M059J (cell line): ENCODE results near the gene SPRY1. TPM values are rescaled to one million over a fixed set of nuclear protein-coding genes. Genes with fewer than 3 reads are reported as not detected.
A peak's percentile ranks its signal among the peaks of the same experiment; 100 is the strongest.

Source experiments
- DNase-seq: peaks from one replicate; pipeline ENCODE4 v3.0.0-alpha.2; 2012; ENCODE audit warnings: low read depth
- total RNA-seq: library from RNA; depleted of rRNA; stranded (reverse); fragments of >200 nt; shearing (Covaris generic); gene quantifications from 2 replicates; pipeline ENCODE4 v1.2.3, GENCODE V29; 2014; rRNA removed

SPRY1 gene, protein sequence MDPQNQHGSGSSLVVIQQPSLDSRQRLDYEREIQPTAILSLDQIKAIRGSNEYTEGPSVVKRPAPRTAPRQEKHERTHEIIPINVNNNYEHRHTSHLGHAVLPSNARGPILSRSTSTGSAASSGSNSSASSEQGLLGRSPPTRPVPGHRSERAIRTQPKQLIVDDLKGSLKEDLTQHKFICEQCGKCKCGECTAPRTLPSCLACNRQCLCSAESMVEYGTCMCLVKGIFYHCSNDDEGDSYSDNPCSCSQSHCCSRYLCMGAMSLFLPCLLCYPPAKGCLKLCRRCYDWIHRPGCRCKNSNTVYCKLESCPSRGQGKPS
- 1.1 and 3.4 TPM in 2 replicates for total RNA-seq

DNA sequence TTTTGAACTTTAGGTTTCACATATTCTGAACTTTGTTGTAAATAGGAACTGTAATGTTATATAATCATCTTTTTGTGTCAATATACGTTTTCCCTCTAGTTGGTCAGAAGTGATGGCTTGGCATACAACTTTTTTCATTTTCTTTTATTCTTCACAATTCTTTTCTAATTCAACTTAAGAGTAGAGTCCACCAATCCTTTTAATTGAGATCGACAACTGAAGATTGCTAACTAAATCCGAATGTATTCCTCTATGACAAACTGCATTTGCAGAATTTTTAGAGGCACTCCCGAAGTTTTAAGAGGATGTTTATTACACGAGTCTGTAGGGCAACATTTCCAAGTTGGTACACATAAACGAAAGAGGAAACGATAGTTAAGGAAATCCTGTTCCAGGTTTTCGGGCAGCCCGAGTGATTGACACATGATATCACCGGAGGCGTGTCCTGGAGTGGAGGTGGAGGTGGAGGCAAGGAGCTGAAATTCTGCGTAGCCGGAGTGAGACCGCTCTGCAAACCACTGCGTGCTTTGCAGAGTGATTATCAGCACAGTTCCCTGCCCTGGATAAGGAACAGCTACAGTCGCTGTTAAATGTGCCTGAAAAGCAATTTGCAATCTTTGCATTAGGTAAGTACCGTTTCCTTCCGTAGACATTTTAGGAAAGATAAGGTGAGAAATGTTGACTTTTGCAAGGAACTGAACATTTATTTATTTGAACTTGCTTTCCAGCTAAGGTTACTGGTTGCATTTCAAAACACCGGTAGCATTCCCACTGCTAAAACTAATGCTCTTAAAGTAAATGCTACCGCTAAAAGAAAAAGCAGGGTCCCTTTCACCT is at the start of gene SPRY1:
SPRY1 (plus strand) TSS at position 489 of the 837 bp plus-strand sequence. CDS start 4,797 bp downstream, outside the sequence.
- peak; percentile 89 for DNase-seq

DNA sequence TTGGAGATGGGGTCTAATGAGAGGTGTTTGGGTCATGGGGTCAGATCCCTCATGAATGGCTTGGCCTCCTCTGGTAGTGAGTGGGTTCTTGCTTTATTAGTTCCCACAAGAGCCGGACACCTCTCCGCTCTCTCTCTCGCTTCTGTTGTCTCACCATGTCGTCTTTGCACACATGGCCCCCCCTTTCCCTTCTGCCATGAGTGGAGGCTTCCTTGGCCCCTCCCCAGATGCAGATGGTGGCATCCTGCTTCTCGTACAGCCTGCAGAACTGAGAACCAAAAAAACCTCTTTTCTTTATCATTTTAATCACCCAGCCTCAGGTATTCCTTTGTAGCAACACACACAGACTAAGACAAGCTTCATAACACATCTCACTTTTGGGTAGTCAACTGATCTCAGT is 49.6 kb upstream of the SPRY1 start:
- DNase-seq = no peak

DNA sequence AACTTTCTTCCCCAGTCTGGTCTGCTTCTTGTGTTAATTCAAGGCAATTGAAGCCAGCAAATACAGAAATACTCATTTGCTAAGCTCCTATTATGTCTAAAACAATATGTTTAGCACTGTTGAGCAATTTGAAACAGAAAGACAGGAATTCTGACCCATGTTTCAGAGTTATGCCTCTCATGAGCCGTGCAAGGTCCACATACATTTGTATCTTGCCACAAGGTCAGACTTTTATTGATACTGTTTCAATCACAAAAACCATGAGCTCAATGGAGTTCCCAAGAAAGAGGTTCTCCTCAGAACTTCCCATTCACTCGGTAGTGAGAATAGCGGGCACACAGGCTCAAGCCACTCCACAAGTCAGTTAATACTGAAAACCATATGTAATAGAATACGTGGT is 47.6 kb upstream of the SPRY1 start:
- no peak for DNase-seq

DNA sequence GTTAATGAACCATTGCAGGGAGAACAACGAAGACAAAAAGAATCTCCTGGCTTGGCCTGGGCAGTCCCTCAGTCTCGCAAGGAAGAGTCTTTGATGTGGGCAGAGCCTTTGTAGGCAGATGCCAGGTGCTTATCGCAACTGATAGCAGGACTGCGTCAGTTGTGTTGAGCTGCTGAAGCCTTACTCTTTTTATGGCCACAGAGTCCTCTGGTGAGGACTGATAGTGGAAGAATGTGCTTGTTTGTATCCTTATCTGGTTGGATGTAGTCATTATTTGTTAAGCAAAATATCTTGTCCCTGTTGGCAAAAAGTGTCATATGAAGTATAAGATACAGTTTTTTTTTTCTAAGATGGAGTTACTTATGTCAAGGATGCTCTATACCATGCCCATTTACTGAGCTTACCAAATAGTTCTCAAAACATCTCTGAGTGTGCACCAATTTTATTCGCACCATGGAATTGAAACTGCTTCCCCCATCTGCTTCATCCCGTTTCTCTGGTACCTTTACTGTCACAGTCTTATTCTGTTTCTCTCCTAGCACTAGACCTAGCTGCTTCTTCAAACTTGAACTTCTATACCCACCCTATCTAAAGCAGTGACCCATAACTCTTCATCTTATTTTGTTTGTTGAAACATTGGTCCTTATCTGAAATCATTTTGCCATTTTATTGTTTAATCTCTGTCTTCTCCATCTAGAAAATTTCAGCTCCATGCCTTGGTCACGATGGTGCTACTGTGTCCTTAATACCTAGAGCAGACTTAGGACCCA is 47.0 kb upstream of the SPRY1 start:
- no peak for DNase-seq

DNA sequence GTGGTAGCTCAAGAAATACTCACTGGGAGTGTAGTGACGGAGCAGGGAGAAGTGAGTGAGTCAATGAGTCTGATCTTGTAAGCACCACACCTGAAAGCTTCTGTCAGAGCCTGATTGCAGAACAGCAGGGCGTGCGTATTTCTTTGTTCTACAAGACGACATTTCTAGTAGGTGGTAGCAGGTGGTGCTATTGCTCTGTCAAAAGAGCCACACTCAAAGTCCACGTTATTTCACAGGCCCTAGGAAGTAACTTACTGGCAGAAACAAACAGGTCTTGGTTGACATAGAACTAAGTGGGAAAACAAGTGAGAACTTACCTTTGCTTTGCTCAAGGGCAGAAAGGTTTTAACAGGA is 46.4 kb upstream of the SPRY1 start:
- no peak for DNase-seq

DNA sequence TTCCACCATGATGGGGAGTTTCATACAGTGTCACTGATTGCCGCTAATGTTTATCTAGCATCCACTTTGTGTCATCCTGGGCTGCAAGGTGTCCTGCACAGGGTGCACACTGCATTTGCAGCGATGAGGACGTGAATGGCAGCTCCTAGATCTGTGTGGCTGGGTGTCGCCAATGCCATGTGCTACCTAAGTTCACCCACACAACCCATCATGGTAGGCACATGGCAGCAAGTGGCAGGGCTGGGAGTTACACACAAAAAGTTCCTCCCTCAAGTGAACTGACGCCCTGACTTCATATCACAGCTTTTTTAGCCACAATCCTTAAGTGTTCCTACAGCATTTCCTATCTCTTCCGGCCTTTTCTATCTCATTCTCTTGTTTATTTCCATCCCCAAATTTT is 45.9 kb upstream of the SPRY1 start:
- DNase-seq = no peak

DNA sequence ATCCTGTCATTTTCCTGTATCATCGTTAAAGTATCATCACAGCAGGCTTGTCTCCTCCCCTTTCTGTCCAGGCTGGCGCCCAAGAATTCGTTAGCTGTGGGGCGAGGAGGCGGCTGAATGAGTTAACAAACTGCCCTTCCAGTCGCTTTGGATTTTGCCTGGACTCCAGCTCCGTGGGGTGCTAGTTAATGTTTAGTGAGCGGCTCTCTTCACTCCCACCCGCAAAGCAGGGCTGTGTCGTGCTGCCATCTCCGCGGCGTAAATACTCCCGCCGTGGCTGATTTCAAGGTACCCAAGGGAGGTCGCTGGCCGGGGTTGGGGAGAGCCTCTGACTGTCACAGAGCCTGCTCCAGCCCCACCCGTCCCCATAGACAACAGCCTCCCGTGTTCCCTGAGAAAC is 44.9 kb upstream of the SPRY1 start:
- no peak for DNase-seq

DNA sequence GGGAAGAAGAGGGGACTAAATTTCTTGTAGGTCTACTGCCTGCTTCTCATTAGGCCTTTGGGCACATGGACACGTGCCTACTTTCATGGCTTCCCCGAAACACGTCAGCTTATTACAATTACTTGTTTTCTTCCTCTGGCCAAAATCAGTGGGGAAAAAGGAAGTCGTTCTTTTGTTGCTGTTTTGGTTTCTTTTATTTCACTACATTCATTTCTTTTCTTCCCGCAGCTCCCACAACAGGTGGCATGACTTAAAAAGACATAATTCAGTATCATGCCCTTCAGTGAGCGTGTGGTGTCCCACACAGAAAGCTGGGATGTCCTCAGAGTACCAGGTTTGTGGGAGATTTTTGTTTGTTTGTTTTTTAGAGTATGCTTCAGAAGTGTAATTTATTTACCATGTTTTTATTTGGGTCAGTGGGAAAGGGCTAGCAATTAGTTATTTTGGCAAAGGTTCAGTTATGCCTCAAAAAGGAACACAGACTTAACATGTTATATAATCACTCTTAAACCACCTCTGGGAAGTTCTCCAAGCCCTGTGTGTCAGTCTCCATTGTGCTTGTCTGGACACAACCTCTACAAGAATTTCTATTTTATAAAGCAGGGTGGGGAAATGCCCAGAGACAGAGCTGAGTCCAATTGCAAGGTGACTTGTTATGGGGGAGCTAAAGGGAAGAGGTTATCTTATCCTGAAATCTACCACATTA is 44.2 kb upstream of the SPRY1 start:
- DNase-seq = peak; percentile 75

DNA sequence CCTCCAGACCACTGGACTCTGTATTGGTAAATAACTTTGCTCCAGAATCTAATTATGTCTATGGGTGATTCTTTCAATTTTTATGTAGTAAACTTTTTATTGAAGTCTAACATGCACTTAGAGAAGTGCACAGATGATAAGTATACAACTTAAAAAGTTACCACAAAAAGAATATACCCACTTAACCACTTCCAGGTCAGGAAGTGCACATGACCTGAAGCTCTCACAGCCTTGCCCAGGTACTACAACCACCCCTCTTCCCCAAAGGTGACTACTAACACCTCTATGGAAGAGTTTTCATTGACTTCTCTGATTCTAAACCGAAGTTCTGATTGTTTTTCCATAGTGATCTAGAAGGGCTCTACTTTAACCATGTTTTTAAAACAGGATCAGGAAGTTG is 43.6 kb upstream of the SPRY1 start:
- no peak for DNase-seq

DNA sequence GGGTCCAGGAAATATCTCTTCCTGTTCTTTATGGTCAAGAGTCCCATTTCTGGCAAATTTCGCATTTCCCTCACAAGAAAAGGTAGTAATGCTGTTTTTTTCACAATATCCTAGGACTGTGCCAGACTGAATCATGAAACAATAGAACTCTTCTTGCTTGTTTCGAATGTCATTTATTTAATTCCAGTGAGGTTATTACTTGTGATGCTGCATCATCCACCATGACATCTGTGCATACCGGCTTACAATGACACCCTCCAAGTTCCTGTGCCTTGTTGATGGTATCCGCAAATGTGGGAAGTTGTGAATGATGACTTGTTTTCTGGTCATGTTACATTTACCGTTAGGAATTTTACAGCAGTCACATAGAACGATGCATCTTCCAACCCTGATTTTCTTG is 42.9 kb upstream of the SPRY1 start:
- no peak for DNase-seq

DNA sequence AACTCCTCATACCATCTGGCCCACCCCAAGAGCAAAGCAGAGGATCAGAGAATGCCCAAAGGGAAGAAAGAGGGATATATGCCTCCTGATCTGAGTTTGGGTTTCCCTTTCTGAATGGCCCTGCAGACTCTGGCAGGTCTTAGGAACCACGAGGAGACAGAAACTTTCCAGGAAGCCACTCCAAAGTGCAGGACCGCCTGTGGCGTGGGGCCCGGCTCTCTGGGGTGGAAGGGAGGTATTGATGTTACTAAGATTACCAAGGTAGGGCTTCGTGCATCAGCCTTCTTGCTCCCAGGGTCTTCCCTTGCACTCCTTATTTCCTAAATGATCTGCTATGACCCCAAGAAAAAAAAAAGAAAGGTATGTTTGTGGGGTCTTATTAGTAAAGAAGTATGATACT is 41.9 kb upstream of the SPRY1 start:
- DNase-seq = no peak

DNA sequence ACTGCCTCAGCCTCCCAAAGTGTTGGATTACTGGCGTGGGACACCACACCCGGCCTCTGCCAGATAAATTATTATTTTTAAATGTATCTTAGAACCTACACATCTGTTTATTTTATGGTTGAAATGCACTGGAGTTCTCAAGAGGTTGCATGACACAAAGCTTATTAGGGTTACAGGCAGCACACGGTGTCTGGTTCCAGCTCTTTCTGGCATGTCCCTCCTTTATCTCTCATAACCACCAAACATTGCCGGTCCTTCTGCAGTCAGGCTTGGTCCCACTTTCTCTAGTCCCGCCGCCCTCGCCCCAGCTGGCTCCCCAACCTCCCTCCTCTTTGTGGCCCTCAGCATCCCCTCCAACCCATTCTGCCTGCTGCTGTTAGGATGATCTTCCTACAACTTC is 39.7 kb upstream of the SPRY1 start:
- DNase-seq = no peak

DNA sequence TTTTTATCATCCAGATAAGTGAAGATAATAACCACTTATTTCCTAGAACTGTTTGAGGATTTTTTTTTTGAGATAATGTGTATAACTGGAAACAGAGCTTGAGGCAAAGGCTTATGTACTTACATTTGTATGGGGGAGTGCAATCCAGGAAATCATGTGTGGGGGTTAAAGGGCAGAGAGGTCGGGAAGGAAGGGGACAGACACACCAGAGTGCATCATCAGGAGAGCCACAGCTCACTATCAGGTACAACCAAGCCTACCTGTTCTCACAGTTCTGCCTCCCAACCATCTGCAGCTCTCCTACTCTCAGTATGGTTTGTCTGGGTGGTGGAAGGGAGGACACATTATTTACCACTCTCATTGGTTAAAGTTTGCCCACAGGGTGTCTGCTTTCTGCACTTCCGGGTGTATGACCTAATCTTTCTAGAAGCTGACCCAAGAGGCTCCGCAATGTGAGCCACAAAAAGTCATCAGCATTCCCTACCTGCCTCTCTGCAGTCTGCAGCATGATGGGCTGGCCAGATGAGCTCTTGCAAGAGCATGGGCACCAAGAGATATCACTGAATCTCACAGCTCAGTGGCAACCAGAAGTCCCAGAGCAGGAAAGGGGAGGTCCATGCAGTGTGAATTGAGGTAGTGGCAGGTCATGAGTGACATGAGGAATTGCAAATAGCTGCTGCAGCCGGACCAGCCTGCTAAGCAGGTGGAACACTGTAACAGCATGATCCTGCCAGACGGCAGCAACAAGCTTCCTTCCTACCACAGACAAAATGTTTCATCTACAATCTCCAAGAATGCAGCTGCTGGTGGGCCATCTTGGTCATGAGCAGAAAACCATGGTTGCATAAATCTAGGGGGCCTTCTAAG is 36.9 kb upstream of the SPRY1 start:
- no peak for DNase-seq

DNA sequence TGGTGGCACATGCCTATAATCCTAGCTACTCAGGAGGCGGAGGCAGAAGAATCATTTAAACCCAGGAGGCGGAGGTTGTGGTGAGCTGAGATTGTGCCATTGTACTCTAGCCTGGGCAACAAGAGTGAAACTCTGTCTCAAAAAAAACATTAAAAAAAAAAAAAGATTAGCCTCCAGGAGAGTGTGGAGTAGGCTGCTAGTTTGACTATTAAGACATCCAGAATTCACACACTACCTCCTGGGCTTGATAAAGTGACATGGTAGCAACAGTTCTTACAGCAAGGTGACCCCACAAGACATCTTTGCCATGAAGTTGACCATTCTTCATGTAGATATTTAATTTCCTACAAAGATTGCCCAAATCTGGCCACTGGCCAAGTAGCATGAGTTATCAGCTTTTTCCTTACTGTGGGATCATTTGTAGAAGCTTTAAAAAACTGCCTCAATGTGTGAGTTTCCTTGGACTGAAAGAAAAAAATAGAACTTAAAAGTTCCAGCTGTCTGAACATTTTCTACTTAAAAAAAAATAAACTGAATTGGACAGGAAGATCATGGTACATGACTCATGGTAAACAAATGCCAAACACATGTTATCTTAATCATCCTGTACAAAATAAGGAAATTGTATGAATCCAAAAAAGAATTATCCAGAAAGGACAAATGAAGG is 35.3 kb upstream of the SPRY1 start:
- peak; percentile 70 for DNase-seq

DNA sequence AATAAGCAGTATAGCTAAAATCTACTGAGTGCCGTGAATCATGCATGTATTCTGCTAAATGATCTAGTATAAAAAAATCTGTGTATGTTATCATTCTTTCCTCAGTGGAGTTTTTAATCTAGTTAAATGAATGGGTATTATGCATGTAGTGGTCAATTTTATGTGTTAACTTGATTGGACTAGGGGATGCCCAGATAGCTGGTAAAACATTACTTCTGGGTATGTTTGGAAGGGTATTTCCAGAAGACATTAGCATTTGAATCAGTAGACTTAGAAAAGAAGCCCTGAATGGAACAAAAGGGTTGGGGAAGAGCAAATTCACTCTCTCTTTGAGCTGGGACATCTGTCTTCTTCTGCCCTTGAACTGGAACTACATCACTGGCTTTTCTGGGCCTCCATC is 34.5 kb upstream of the SPRY1 start:
- no peak for DNase-seq

DNA sequence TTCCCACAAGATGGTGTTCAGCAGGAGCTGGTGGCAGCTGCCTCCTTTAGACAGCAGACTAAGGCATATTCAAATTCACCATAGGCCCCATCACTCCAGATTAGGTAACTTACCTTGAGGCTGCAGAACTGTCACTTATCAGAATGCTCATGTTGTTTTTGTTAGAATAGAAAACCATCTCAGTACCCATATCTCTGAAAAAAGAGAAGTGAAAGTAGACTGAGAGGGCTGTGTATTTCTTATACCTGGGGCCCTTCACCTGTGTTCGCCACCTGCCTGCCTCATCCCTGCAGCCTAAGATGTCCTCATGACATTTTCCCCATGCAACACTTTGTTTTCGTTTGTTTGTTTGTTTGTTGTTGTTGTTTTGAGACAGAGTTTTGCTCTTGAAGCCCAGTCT is 32.9 kb upstream of the SPRY1 start:
- no peak for DNase-seq

DNA sequence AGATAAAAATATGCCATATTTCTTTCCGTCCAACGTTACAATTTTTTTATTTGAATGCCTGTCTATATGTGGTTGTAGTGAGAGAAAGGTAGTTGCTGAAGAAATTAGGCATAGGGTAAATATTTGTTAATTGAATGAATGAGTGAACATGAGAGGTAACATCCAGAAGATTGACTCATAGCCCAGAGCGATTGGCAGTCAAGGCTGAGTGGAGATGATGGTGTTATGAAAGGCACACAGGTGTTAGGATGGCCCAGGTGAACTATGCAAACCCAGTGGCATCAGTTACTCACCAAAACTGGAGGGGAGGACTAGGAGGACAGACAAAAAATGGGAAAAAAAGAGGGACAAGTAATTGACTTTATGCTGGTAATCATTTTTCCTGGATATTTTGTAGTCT is 31.7 kb upstream of the SPRY1 start:
- no peak for DNase-seq

DNA sequence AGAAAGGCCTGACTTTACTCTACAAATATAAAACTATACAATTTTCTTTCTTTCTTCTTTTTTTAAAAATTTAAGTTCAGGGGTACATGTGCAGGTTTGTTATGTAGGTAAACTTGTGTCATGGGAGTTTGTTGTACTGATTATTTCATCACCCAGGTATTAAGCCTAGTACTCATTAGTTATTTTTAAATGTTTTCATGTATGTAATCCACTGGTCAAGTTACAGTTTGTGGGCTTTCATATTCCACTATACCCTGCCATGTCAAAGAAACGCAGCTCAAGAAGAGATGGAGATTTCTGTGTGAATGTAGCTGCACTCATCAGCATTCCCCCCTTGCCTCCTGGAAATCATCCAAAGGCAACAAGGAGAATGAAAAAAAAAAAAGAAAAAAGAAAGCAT is 31.2 kb upstream of the SPRY1 start:
- no peak for DNase-seq

DNA sequence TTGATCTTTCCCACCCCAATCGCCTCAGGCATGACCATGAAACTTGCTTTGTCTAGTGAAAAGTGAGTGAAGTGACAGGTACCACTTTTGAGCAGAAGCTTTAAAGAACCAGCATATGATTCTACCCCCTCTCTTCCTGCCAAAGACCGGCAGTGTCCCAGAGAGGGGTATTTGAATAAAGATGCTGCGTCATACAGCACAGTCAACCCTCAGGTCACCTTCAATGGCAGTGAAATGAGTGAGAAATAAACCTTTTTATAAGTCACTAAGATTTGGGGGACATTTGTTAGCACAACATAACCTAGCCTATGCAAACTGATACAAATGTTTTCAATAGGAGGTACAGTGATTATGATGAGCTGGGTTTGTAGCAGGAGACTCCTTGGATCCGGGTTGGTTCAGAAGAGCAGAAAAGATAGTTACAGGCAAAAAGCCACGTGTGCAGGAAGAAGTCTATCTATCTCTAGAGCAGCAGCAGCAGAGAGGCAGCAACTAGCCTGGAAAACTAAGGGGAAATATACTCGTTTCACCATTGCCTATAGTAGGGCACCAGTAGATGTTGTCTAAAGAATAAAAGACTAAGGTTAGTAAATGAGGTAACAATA is 30.3 kb upstream of the SPRY1 start:
- DNase-seq = no peak

DNA sequence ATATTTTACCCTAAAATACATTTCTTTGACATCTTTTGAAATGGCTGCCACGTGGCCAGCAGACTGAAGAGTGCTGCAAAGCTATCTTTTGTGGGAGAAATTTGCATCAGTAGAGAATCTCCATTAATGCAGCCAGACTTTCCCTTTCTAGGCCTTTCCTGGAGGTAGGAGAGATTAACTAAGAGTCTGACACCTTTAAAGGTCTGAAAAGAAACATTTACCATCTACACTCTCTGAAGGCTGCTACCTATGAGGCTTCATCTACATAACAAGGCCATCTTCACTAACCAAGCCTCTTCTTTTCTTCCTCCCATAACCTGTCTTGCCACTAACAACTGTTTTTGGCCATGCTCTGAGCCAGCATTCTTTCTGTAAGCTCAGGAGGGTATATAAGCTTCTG is 17.8 kb upstream of the SPRY1 start:
- DNase-seq = no peak
